H1 (cell line): ENCODE results near the gene USP10. TPM values are rescaled to one million over a fixed set of nuclear protein-coding genes. Genes with fewer than 3 reads are reported as not detected.
A peak's percentile ranks its signal among the peaks of the same experiment; 100 is the strongest.

Experiments used
- CTCF ChIA-PET: fragments of 300-600 bp; sonication (Branson Sonifier 250); formaldehyde crosslinking; loops from one replicate; lab custom pipeline; 2021; ENCODE audit not compliant: partially characterized antibody; lab: Charles Lee
- POLR2A ChIA-PET: fragments of 300-600 bp; sonication (Branson Sonifier 250); formaldehyde crosslinking; loops from one replicate; lab custom pipeline; 2021; ENCODE audit warnings: inconsistent platforms; ENCODE audit not compliant: partially characterized antibody; lab: Charles Lee
- DNase-seq, 2 experiments: peaks; one replicate each; pipeline versions ENCODE4 v3.0.0 to v3.0.0-alpha.2; 2010 to 2022; ENCODE audit warnings: low spot score in 2 of 2, low read depth in 1 of 2, mixed read lengths in 1 of 2
- FAIRE-seq: peaks from 2 replicates; lab custom pipeline; 2011; peaks lifted over from hg19 to GRCh38; lab: Jason Lieb, UNC
- H2AFZ ChIP-seq: 2 replicates; pipeline ENCODE4 v1.8.1; 2012; ENCODE audit warnings: low read length, inconsistent platforms
- H2AK5ac ChIP-seq: 2 replicates; pipeline ENCODE4 v1.6.1; 2013; ENCODE audit warnings: low read depth, low read length
- H2BK120ac ChIP-seq: replicated peaks from 2 replicates; pipeline ENCODE3; 2013; ENCODE audit warnings: low read depth, low read length, inconsistent platforms
- H2BK12ac ChIP-seq: 2 replicates; pipeline ENCODE4 v1.6.1; 2013; ENCODE audit warnings: low read depth, low read length
- H2BK15ac ChIP-seq: 2 replicates; pipeline ENCODE4 v1.6.1; 2013; ENCODE audit warnings: low read length
- H2BK20ac ChIP-seq: 2 replicates; pipeline ENCODE4 v1.6.1; 2013; ENCODE audit warnings: low read length
- H2BK5ac ChIP-seq: 2 replicates; pipeline ENCODE4 v1.6.1; 2013; ENCODE audit warnings: low read depth, low read length
- H3K14ac ChIP-seq: 2 replicates; pipeline ENCODE4 v1.6.1; 2013; ENCODE audit warnings: inconsistent platforms; ENCODE audit not compliant: insufficient read length
- H3K18ac ChIP-seq: 2 replicates; pipeline ENCODE4 v1.6.1; 2013; ENCODE audit warnings: low read length; ENCODE audit errors: extremely low read depth
- H3K23ac ChIP-seq: 2 replicates; pipeline ENCODE4 v1.6.1; 2013; ENCODE audit warnings: inconsistent platforms; ENCODE audit not compliant: insufficient read length
- H3K23me2 ChIP-seq: 2 replicates; pipeline ENCODE4 v1.6.1; 2013; ENCODE audit warnings: low read depth, low read length
- H3K27ac ChIP-seq: 2 replicates; pipeline ENCODE4 v1.6.1; 2011; ENCODE audit warnings: low read depth, low read length, inconsistent platforms
- H3K27me3 ChIP-seq, 4 experiments: replicated peaks in 1 of 4; 1 replicate in 1 of 4; 2 replicates in 3 of 4; pipeline versions ENCODE4 v1.6.1 to v1.8.1; 2011 to 2013; ENCODE audit warnings: low read length in 3 of 4, mild to moderate bottlenecking in 3 of 4, inconsistent platforms in 2 of 4, mixed read lengths in 2 of 4, moderate library complexity in 1 of 4; ENCODE audit not compliant: control insufficient read depth in 3 of 4, insufficient read depth in 3 of 4; ENCODE audit errors: extremely low read depth in 1 of 4
- H3K36me3 ChIP-seq, 4 experiments: 2 replicates each; pipeline versions ENCODE4 v1.6.1 to v1.8.1; 2011 to 2013; ENCODE audit warnings: mild to moderate bottlenecking in 4 of 4, low read length in 3 of 4, moderate library complexity in 2 of 4, control low read depth in 1 of 4, inconsistent platforms in 1 of 4; ENCODE audit not compliant: insufficient read depth in 4 of 4, control insufficient read depth in 2 of 4
- H3K4ac ChIP-seq: replicated peaks from 2 replicates; pipeline ENCODE3; 2013; ENCODE audit warnings: low read length, low read depth, mixed read lengths, inconsistent platforms; ENCODE audit not compliant: insufficient read length
- H3K4me1 ChIP-seq, 4 experiments: replicated peaks in 1 of 4; 1 replicate in 1 of 4; 2 replicates in 3 of 4; pipeline versions ENCODE4 v1.6.1 to v1.8.1; 2011 to 2013; ENCODE audit warnings: low read length in 3 of 4, inconsistent platforms in 2 of 4, mixed read lengths in 1 of 4; ENCODE audit not compliant: insufficient read depth in 4 of 4, control insufficient read depth in 3 of 4
- H3K4me2 ChIP-seq, 2 experiments: 2 replicates each; pipeline versions ENCODE4 v1.6.1 to v1.8.1; 2011 to 2013; ENCODE audit warnings: low read depth in 2 of 2, low read length in 2 of 2, control low read depth in 1 of 2, inconsistent platforms in 1 of 2, mild to moderate bottlenecking in 1 of 2; ENCODE audit not compliant: insufficient read depth in 1 of 2
- H3K4me3 ChIP-seq, 4 experiments: fragments of 200-600, 300-600 bp in 1 of 4; sonication (generic), shearing (Covaris generic), sonication (Bioruptor Twin) in 1 of 4; 2 replicates each; pipeline versions ENCODE4 v1.5.1 to v1.8.1; 2011 to 2016; ENCODE audit warnings: low read length in 4 of 4, low read depth in 3 of 4, control low read depth in 2 of 4, inconsistent platforms in 2 of 4, mild to moderate bottlenecking in 2 of 4, mixed read lengths in 1 of 4, moderate library complexity in 1 of 4; ENCODE audit not compliant: insufficient read depth in 2 of 4; ENCODE audit errors: extremely low read depth in 1 of 4
- H3K56ac ChIP-seq: replicated peaks from 2 replicates; pipeline ENCODE3; 2013; ENCODE audit warnings: low read depth, mild to moderate bottlenecking, mixed read lengths, low read length, inconsistent platforms; ENCODE audit not compliant: insufficient read length
- H3K79me1 ChIP-seq: 2 replicates; pipeline ENCODE4 v1.6.1; 2013; ENCODE audit warnings: low read depth, low read length, control low read depth
- H3K79me2 ChIP-seq, 2 experiments: 2 replicates each; pipeline versions ENCODE4 v1.6.1 to v1.8.1; 2012 to 2013; ENCODE audit warnings: low read length in 2 of 2, mild to moderate bottlenecking in 2 of 2, inconsistent platforms in 1 of 2; ENCODE audit not compliant: insufficient read depth in 2 of 2, control insufficient read depth in 1 of 2
- H3K9ac ChIP-seq, 4 experiments: replicated peaks in 1 of 4; 1 replicate in 1 of 4; 2 replicates in 3 of 4; pipeline versions ENCODE4 v1.6.1 to v1.8.1; 2011 to 2013; ENCODE audit warnings: low read depth in 3 of 4, low read length in 3 of 4, control low read depth in 2 of 4, mild to moderate bottlenecking in 2 of 4, moderate library complexity in 2 of 4, inconsistent platforms in 1 of 4; ENCODE audit errors: extremely low read depth in 1 of 4
- H3K9me3 ChIP-seq, 2 experiments: 2 replicates each; pipeline versions ENCODE4 v1.6.1 to v1.8.1; 2012 to 2013; ENCODE audit warnings: mild to moderate bottlenecking in 2 of 2, moderate library complexity in 2 of 2, control low read depth in 1 of 2, inconsistent platforms in 1 of 2, low read depth in 1 of 2, low read length in 1 of 2, mixed read lengths in 1 of 2; ENCODE audit not compliant: insufficient read depth in 2 of 2
- H4K20me1 ChIP-seq, 2 experiments: replicated peaks in 1 of 2; 2 replicates each; pipeline versions ENCODE3 to v1.8.1; 2011 to 2013; ENCODE audit warnings: inconsistent platforms in 2 of 2, low read length in 2 of 2, mild to moderate bottlenecking in 1 of 2; ENCODE audit not compliant: insufficient read depth in 2 of 2, control insufficient read depth in 1 of 2
- H4K5ac ChIP-seq: 2 replicates; pipeline ENCODE4 v1.6.1; 2013; ENCODE audit warnings: low read length, low read depth, mixed read lengths, inconsistent platforms; ENCODE audit not compliant: insufficient read length
- H4K8ac ChIP-seq: 2 replicates; pipeline ENCODE4 v1.8.0; 2013; ENCODE audit warnings: mild to moderate bottlenecking, moderate library complexity, low read length, inconsistent platforms; ENCODE audit not compliant: insufficient read depth; ENCODE audit errors: extremely low read depth
- H4K91ac ChIP-seq: replicated peaks from 2 replicates; pipeline ENCODE3; 2013; ENCODE audit warnings: low read length, mixed read lengths, inconsistent platforms; ENCODE audit not compliant: insufficient read length
- ASH2L ChIP-seq: fragments of 200-600, 300-600 bp; sonication (generic); IDR thresholded peaks from one replicate; pipeline ENCODE4 v1.7.1; 2017; ENCODE audit warnings: low read length
- ATF2 ChIP-seq: IDR thresholded peaks from 2 replicates; pipeline ENCODE4 v1.6.1; 2012; ENCODE audit warnings: low read length, inconsistent platforms
- EGR1 ChIP-seq: IDR thresholded peaks from 2 replicates; pipeline ENCODE4 v1.6.1; 2011; ENCODE audit warnings: low read depth, low read length, borderline replicate concordance
- HDAC2 ChIP-seq, 2 experiments: fragments of 300-600 bp in 1 of 2; sonication (generic) in 1 of 2; IDR thresholded peaks; 2 replicates each; pipeline ENCODE4 v1.6.1; 2011 to 2012; ENCODE audit warnings: low read depth in 2 of 2, low read length in 2 of 2, mild to moderate bottlenecking in 2 of 2, moderate library complexity in 2 of 2, borderline replicate concordance in 1 of 2, inconsistent platforms in 1 of 2
- JUND ChIP-seq: IDR thresholded peaks from 2 replicates; pipeline ENCODE4 v1.6.1; 2011; ENCODE audit warnings: mild to moderate bottlenecking, improper control_type of control experiment, low read length
- KDM5A ChIP-seq: fragments of 200-600 bp; IDR thresholded peaks from 2 replicates; pipeline ENCODE4 v1.7.1; 2012; ENCODE audit warnings: mild to moderate bottlenecking, low read length, inconsistent platforms, mixed read lengths
- MAFK ChIP-seq: IDR thresholded peaks from 2 replicates; pipeline ENCODE4 v1.6.1; 2012; ENCODE audit warnings: low read depth, mild to moderate bottlenecking, improper control_type of control experiment, low read length
- SRF ChIP-seq: IDR thresholded peaks from 2 replicates; pipeline ENCODE4 v1.6.1; 2011; ENCODE audit warnings: mild to moderate bottlenecking, low read depth, low read length, moderate library complexity
- SUZ12 ChIP-seq: fragments of 200-600 bp; sonication (generic); IDR thresholded peaks from 2 replicates; pipeline ENCODE4 v1.6.1; 2012; ENCODE audit warnings: mild to moderate bottlenecking, inconsistent platforms, low read length, moderate library complexity, mixed read lengths
- ZNF274 ChIP-seq: IDR thresholded peaks from 2 replicates; pipeline ENCODE4 v1.7.0; 2012; ENCODE audit warnings: low read length, borderline replicate concordance; ENCODE audit errors: extremely low read depth
- WGBS, 2 experiments: shearing (Covaris generic) in 1 of 2; methylation state at CpG; one replicate each; pipeline versions ENCODE4 v1.1.6 to v1.1.7; 2013 to 2015; ENCODE audit warnings: low lambda C conversion rate in 2 of 2, mixed read lengths in 2 of 2, inconsistent platforms in 1 of 2, low coverage in 1 of 2, missing lambda C conversion rate in 1 of 2; ENCODE audit not compliant: insufficient replicate concordance in 2 of 2, insufficient coverage in 1 of 2, insufficient read length in 1 of 2; ENCODE audit errors: extremely low coverage in 1 of 2, missing lambda C conversion rate in 1 of 2; 5-methylcytosine and 5-hydroxymethylcytosine counted together
- polyA plus RNA-seq, 7 experiments: library from polyadenylated mRNA; depleted of rRNA in 3 of 7; stranded (reverse) in 5 of 7; unstranded in 2 of 7; fragments of >200 nt in 5 of 7; fragments of 200-250 nt in 2 of 7; gene quantifications; 1 replicate in 5 of 7; 2 replicates in 1 of 7; 4 replicates in 1 of 7; pipeline versions ENCODE4 v1.2.1 to v1.2.3, GENCODE V29; 2011 to 2013; ENCODE audit warnings: missing spikeins in 2 of 7, mixed read lengths in 2 of 7
- total RNA-seq: library from RNA; stranded (reverse); fragmentation: NEBNext Ultra II Directional; extraction: Animal tissue kit (Norgen Biotek cat#: 25700); gene quantifications from 2 replicates; pipeline ENCODE4 v1.2.1, GENCODE V29; 2021

Gene USP10
- total and polyA plus RNA-seq, 2 of the 8 experiments (the other 6 are each of a cell fraction or from before 2014, with no cell fraction given), result 171 to 195 TPM

GRCh38 chr16:84715854-84716253, 16.1 kb downstream of the USP10 start:
- H2AK5ac ChIP-seq, result no peak overlapping the region
- CTCF ChIA-PET, result interaction anchor here (0.6 to 8.7 kb wide), 6 partner anchors 10 to 1222 kb away, joined by 3 to 71 read pairs (median 5); no protein-coding TSS in a partner anchor
- H2AFZ ChIP-seq, result no peak overlapping the region
- H2BK12ac ChIP-seq, result no peak overlapping the region
- H3K27ac ChIP-seq, result no peak overlapping the region
- peaks cover 2 to 22% (median 12%) of the 10 kb centered on the region in 4 experiments; a peak in 6 of 7 replicates for H3K4me1 ChIP-seq
- H3K56ac ChIP-seq, result no peak overlapping the region
- H3K27me3 ChIP-seq, result no peaks in the 10 kb centered on the region
- no peak overlapping the region for H2BK20ac ChIP-seq
- no peak overlapping the region for H3K23ac ChIP-seq
- no peak overlapping the region for H3K4ac ChIP-seq
- DNase-seq (peak in 1 of 2 experiments; percentile 41), FAIRE-seq (no peak)
- 86% methylated on average over 7 of the region's 7 CpGs; no CpG with 5 or more reads in 1 of the 2 experiments for WGBS, 2 experiments
- H3K18ac ChIP-seq, result no peak overlapping the region
- peaks cover 68 to 100% of the 10 kb centered on the region in 2 experiments for H3K79me2 ChIP-seq
- H3K4me3 ChIP-seq, result no peak overlapping the region
- H4K5ac ChIP-seq, result no peak overlapping the region
- H2BK5ac ChIP-seq, result no peak overlapping the region
- no peak overlapping the region for H2BK15ac ChIP-seq
- no peak overlapping the region for H4K91ac ChIP-seq
- no peak overlapping the region for H3K14ac ChIP-seq
- H3K9ac ChIP-seq, result no peak overlapping the region; a peak in 1 of 7 replicates
- no peak overlapping the region for H2BK120ac ChIP-seq
- no peaks in the 10 kb centered on the region for H3K23me2 ChIP-seq
- H3K36me3 ChIP-seq, result peaks cover 0 to 5% (median 0%) of the 10 kb centered on the region in 4 experiments; a peak in 2 of 8 replicates
- no peak overlapping the region for H3K4me2 ChIP-seq
- no peaks in the 10 kb centered on the region for H3K9me3 ChIP-seq
- H4K8ac ChIP-seq, result no peak overlapping the region
- H4K20me1 ChIP-seq, result peaks cover 40 to 54% of the 10 kb centered on the region in 2 experiments
- H3K79me1 ChIP-seq, result peaks cover 24% of the 10 kb centered on the region
- POLR2A ChIA-PET, result interaction anchor here (1.5 to 3.0 kb wide), 3 partner anchors 10 to 29 kb away, joined by 3 to 13 read pairs (median 5); no protein-coding TSS in a partner anchor
- TF ChIP-seq SRF (no peak), ATF2 (no peak), SUZ12 (no peak), JUND (no peak), HDAC2 (IDR thresholded peaks at IDR 0.05; ENCODE audit: borderline replicate concordance in 1 of 2, low read depth in 2 of 2, low read length in 2 of 2) (no peak), MAFK (no peak), EGR1 (no peak), KDM5A (no peak), ZNF274 (no peak), ASH2L (no peak)
